BJ (cell line): ENCODE data around the gene CFAP97D2. TPM values are rescaled to one million over a fixed set of nuclear protein-coding genes. Genes with fewer than 3 reads are reported as not detected.

ENCODE experiments used
- CTCF ChIA-PET: fragments of 350-600 bp; formaldehyde crosslinking; extraction: SDS; loops from one replicate; lab custom pipeline; 2021; ENCODE audit warnings: antibody characterized with exemption, inconsistent platforms; lab: Yijun Ruan, JAX
- POLR2A ChIA-PET: fragments of 300-600 bp; sonication (Branson Sonifier 250); formaldehyde crosslinking; extraction: SDS; loops from one replicate; lab custom pipeline; 2021; ENCODE audit warnings: antibody characterized with exemption; lab: Charles Lee
- DNase-seq: peaks from one replicate; pipeline ENCODE4 v3.0.0-alpha.2; 2011; ENCODE audit warnings: low read depth
- H3K27me3 ChIP-seq: 2 replicates; pipeline ENCODE4 v1.6.0; 2011; ENCODE audit warnings: low read length; ENCODE audit not compliant: control insufficient read depth, insufficient read depth
- H3K36me3 ChIP-seq: 2 replicates; pipeline ENCODE4 v1.5.1; 2011; ENCODE audit warnings: low read length; ENCODE audit not compliant: control insufficient read depth, insufficient read depth
- H3K4me3 ChIP-seq: 2 replicates; pipeline ENCODE4 v1.5.1; 2011; ENCODE audit warnings: low read depth, mild to moderate bottlenecking, control low read depth, low read length
- CTCF ChIP-seq: IDR thresholded peaks from 2 replicates; pipeline ENCODE4 v1.5.1; 2011; ENCODE audit warnings: low read depth, mild to moderate bottlenecking, control low read depth, inconsistent platforms, low read length, moderate library complexity; ENCODE audit not compliant: insufficient read depth
- polyA plus RNA-seq: library from polyadenylated mRNA; depleted of rRNA; stranded (reverse); fragments of >200 nt; gene quantifications from 2 replicates; pipeline ENCODE4 v1.2.3, GENCODE V29; 2011

The CFAP97D2 gene
- polyA plus RNA-seq, 1 experiment: not detected

- no peaks in the 10 kb centered on the region; the same call in 1 of the 2 replicates for H3K27me3 ChIP-seq
- H3K4me3 ChIP-seq: no peak overlapping the region
- no peak for TF ChIP-seq CTCF
- no peak for DNase-seq
- CTCF ChIA-PET: interaction anchor here (1.1 to 2.6 kb wide), 4 partner anchors 276 to 413 kb away, joined by 3 to 12 read pairs (median 6); no protein-coding TSS in a partner anchor
- POLR2A ChIA-PET: no interaction called here
- no peaks in the 10 kb centered on the region for H3K36me3 ChIP-seq
Measured at GRCh38 chr13:114229506-114229905, 50.4 kb downstream of the CFAP97D2 start.

- TF ChIP-seq CTCF: no peak
- DNase-seq: no peak
- ChIA-PET POLR2A (no interaction called here), CTCF (interaction anchor here (1.1 kb wide), 1 partner anchor 413 kb away, joined by 5 read pairs; no protein-coding TSS in a partner anchor)
- Histone ChIP-seq H3K27me3 (no peaks in the 10 kb centered on the region; the same call in 1 of the 2 replicates), H3K4me3 (no peak overlapping the region), H3K36me3 (no peaks in the 10 kb centered on the region)
Measured at GRCh38 chr13:114230117-114230516, 51.1 kb downstream of the CFAP97D2 start.

GRCh38 chr13:114230575-114230974 is 51.5 kb downstream of the CFAP97D2 start:
- no peaks in the 10 kb centered on the region for H3K36me3 ChIP-seq
- H3K4me3 ChIP-seq: no peak overlapping the region
- CTCF ChIA-PET: interaction anchor here (1.1 kb wide), 1 partner anchor 414 kb away, joined by 5 read pairs; no protein-coding TSS in a partner anchor
- H3K27me3 ChIP-seq: no peaks in the 10 kb centered on the region; the same call in 1 of the 2 replicates
- no peak for DNase-seq
- POLR2A ChIA-PET: no interaction called here
- no peak for TF ChIP-seq CTCF

GRCh38 chr13:114231886-114232285 is 52.8 kb downstream of the CFAP97D2 start:
- H3K36me3 ChIP-seq: no peaks in the 10 kb centered on the region; the same call in 1 of the 2 replicates
- no peaks in the 10 kb centered on the region; the same call in 1 of the 2 replicates for H3K27me3 ChIP-seq
- H3K4me3 ChIP-seq: no peak overlapping the region
- ChIA-PET POLR2A (no interaction called here), CTCF (no interaction called here)
- TF ChIP-seq CTCF: no peak
- DNase-seq: no peak

- Histone ChIP-seq H3K4me3 (peak overlapping the region; percentile 83), H3K36me3 (peaks cover 7% of the 10 kb centered on the region), H3K27me3 (no peaks in the 10 kb centered on the region)
- TF ChIP-seq CTCF: no peak
- POLR2A ChIA-PET: no interaction called here
- DNase-seq: no peak
- CTCF ChIA-PET: no interaction called here
Measured at GRCh38 chr13:114234266-114234644, 55.2 kb downstream of the CFAP97D2 start.
